ENCODE measurements around the gene MTERF4.

GRCh38 chr2:241072553-241073165, 29.4 kb downstream of the MTERF4 start:
- TF ChIP-seq, protein P1, sequence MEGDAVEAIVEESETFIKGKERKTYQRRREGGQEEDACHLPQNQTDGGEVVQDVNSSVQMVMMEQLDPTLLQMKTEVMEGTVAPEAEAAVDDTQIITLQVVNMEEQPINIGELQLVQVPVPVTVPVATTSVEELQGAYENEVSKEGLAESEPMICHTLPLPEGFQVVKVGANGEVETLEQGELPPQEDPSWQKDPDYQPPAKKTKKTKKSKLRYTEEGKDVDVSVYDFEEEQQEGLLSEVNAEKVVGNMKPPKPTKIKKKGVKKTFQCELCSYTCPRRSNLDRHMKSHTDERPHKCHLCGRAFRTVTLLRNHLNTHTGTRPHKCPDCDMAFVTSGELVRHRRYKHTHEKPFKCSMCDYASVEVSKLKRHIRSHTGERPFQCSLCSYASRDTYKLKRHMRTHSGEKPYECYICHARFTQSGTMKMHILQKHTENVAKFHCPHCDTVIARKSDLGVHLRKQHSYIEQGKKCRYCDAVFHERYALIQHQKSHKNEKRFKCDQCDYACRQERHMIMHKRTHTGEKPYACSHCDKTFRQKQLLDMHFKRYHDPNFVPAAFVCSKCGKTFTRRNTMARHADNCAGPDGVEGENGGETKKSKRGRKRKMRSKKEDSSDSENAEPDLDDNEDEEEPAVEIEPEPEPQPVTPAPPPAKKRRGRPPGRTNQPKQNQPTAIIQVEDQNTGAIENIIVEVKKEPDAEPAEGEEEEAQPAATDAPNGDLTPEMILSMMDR (IDR thresholded peaks at IDR 0.05; ENCODE audit: insufficient read depth, low read length) = no peak
- no peak for TF ChIP-seq SPI1 (IDR thresholded peaks at IDR 0.05; ENCODE audit: borderline replicate concordance, low read depth)

Data from HL-60 (cell line).